ENCODE measurements around the gene ACVR1B.

ACVR1B gene

GRCh38 chr12:51901881-51902280 lies 49.6 kb upstream of the ACVR1B start (continued):
- TF ChIP-seq ZBTB48 (tag by site-specific recombination; IDR thresholded peaks at IDR 0.05) (no peak), ZFP37 (tag by site-specific recombination; IDR thresholded peaks at IDR 0.05) (no peak)

- Histone ChIP-seq H3K27ac (ENCODE audit: extremely low read depth, low read depth, low read length) (no peak overlapping the region), H3K9me3 (ENCODE audit: control insufficient read depth, insufficient read depth, low read depth, low read length) (no peaks in the 10 kb centered on the region), H3K4me3 (ENCODE audit: low read depth, low read length) (no peak overlapping the region), H3K36me3 (ENCODE audit: control insufficient read depth in 2 of 2, insufficient read depth in 1 of 2, low read length in 2 of 2) (no peaks in the 10 kb centered on the region), H3K4me1 (ENCODE audit: control insufficient read depth, insufficient read depth, low read length) (no peaks in the 10 kb centered on the region)
- ChIA-PET POLR2A (no interaction called here), CTCF (interaction anchor here (0.6 to 2.4 kb wide), 7 partner anchors 11 to 288 kb away, joined by 3 to 10 read pairs (median 5); no protein-coding TSS in a partner anchor)
- TF ChIP-seq ZBTB48 (tag by site-specific recombination; IDR thresholded peaks at IDR 0.05) (no peak), ZNF341 (tag by site-specific recombination; IDR thresholded peaks at IDR 0.05; ENCODE audit: low read depth) (no peak), ZNF2 (tag by site-specific recombination; IDR thresholded peaks at IDR 0.05) (no peak), ZNF558 (tag by site-specific recombination; IDR thresholded peaks at IDR 0.05) (no peak), ZNF785 (tag by site-specific recombination; IDR thresholded peaks at IDR 0.05) (no peak), ZNF274 (IDR thresholded peaks at IDR 0.05; ENCODE audit: low read length) (no peak), ZNF274 (tag by site-specific recombination; IDR thresholded peaks at IDR 0.05; ENCODE audit: borderline replicate concordance) (no peak), ZSCAN5A (tag by site-specific recombination; IDR thresholded peaks at IDR 0.05) (no peak), PRDM6 (tag by site-specific recombination; IDR thresholded peaks at IDR 0.05) (no peak)
Observed at GRCh38 chr12:51904951-51905470, 46.5 kb upstream of the ACVR1B start.

GRCh38 chr12:51905471-51906429 lies 45.7 kb upstream of the ACVR1B start:
- CTCF ChIA-PET, result interaction anchor here (0.7 to 2.4 kb wide), 8 partner anchors 10 to 120 kb away, joined by 3 to 10 read pairs (median 4); no protein-coding TSS in a partner anchor
- Histone ChIP-seq H3K4me1 (ENCODE audit: control insufficient read depth, insufficient read depth, low read length) (no peaks in the 10 kb centered on the region), H3K27ac (ENCODE audit: extremely low read depth, low read depth, low read length) (no peak overlapping the region), H3K4me3 (ENCODE audit: low read depth, low read length) (no peak overlapping the region), H3K9me3 (ENCODE audit: control insufficient read depth, insufficient read depth, low read depth, low read length) (no peaks in the 10 kb centered on the region), H3K36me3 (ENCODE audit: control insufficient read depth in 2 of 2, insufficient read depth in 1 of 2, low read length in 2 of 2) (no peaks in the 10 kb centered on the region)
- no peak for TF ChIP-seq ZNF311 (tag by site-specific recombination; IDR thresholded peaks at IDR 0.05; ENCODE audit: borderline replicate concordance)
- no peak for TF ChIP-seq ZSCAN18 (tag by site-specific recombination; IDR thresholded peaks at IDR 0.05)
- no peak for TF ChIP-seq GLIS2 (tag by site-specific recombination; IDR thresholded peaks at IDR 0.05)
- no peak for TF ChIP-seq KLF7 (tag by site-specific recombination; IDR thresholded peaks at IDR 0.05; ENCODE audit: borderline replicate concordance)
- TF ChIP-seq ZFP3 (tag by site-specific recombination; IDR thresholded peaks at IDR 0.05; ENCODE audit: low read depth), result no peak
- POLR2A ChIA-PET, result interaction anchor here (0.7 kb wide), 1 partner anchor 297 kb away, joined by 3 read pairs; no protein-coding TSS in a partner anchor

Data from HEK293 (cell line).